NCI-H1092 (cell line): ENCODE results near the gene CCSER1.
"Not testable (repeated sequence)": the region's sequence is repeated elsewhere in the genome, so short reads cannot be mapped to it uniquely, and the experiment has no call there.

Source experiments
- DNase-seq: peaks from one replicate; lab custom pipeline; 2025; lab: John Stamatoyannopoulos, UW

Gene CCSER1

DNA sequence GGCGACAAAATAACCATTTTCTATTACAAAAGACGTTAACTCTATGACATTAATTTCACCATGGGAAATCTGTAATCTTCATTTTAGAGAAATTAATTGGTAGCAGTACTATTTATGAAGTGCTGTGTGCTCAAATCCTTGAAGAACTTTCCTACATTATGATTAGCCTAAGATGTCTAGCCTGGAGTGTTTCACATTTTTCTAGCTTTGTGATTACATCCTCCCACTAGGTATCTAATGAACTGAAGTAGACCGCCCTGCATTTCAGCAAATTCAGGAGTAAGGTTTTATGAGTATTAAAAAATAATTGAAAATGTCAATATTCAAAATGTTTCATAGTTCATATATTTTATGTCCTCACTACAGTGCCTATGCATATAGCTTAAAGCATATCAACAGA is 713.1 kb downstream of the CCSER1 start:
- no peak for DNase-seq

GRCh38 chr4:90840828-90841227 is 713.6 kb downstream of the CCSER1 start:
- no peak for DNase-seq

GRCh38 chr4:90841676-90842075 is 714.5 kb downstream of the CCSER1 start:
- DNase-seq = no peak

GRCh38 chr4:90842960-90843359 is 715.8 kb downstream of the CCSER1 start:
- DNase-seq = no peak

DNA sequence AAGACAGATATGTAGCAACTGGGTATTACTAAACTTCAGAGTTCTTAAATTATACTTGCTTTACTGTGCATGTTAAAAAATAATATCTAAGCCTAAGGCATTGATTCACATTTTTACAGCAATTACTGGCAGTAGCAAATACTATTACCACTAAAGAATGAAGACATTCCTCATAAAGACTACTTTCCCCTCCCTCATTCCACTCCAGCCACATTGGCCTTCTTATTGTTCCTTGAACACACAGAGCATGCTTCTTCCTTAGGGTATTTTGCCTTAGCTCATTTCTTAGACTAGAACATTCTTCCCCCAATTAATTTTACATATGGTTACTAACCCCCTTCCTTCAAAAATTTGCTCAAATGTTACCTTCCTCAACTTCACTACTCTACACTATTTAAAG is 717.0 kb downstream of the CCSER1 start:
- no peak for DNase-seq

DNA sequence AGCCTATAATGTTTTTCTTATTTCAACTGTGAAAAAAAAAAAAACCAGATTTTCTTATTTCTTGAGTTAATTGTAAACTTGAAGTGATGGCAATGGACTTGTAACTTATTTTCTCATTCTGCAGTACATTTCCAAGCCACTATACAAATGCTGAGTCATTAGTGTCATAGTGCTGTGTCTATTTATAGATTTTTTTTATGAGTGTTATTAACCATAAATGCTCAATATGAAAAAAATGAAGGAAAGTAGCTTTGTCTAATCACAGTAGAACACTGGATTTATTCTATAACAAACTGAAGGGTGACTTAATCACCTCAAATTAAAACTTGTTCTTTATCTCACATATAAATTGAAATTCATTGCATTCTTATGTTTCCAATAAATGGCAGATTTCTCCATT is 718.6 kb downstream of the CCSER1 start:
- DNase-seq = no peak

DNA sequence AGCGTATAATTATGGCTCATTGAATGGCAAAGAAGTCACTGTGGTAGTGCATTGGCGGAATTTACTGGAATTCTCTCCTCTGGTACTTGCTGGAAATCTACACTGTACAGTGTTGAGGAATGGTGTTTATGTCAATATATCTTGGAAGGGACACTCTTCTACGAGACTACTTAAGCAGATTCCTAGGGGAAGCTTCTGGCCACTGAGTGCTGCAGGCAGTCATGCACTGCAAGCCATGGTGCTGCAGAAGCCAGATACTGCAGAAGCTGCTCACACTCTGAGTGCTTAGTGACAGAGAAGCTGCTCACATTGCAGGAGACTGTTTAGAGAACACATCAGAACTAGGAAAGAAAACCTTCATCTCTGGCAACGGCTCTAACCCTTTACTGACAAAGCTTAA is 725.0 kb downstream of the CCSER1 start:
- no peak for DNase-seq

DNA sequence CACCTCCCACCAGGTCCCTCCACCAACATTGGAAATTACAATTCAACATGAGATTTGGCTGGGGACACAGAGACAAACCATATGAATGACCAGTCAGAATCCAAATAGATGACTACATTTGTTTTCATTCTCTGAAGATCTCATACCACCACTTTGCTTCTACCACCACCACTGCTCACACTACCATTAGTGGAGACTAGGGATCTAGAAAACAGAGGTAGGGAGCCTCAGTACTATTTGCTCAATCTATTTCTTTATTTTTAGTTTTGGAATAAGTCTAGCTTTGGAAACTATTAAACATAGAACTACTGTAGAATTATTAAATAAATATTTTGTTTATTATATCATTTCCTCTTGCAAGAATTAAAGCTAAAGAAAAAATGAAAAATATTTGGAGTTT is 727.9 kb downstream of the CCSER1 start:
- no peak for DNase-seq

- DNase-seq = no peak
Measured at GRCh38 chr4:90857081-90857820, 730.1 kb downstream of the CCSER1 start.

DNA sequence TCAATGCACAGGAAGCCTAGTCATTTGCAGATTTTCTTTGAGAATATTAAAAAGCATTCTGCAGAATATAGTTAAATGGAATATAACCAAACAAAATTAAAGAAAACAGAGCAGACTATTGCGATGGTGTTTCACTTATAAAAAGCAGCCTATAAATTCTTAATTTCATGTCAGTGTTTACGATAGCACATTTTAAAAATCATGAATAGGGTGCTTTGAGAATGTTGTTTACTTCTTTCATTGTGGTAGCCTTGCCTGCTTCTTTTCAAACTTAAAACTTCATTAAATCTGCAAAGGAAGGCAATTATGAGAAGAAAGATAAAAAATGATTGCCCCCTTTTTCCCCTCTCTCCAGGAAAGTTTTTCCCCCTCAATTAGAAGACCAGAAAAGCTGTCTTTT is 748.6 kb downstream of the CCSER1 start:
- no peak for DNase-seq

GRCh38 chr4:90876296-90876695 is 749.1 kb downstream of the CCSER1 start:
- no peak for DNase-seq

- no peak for DNase-seq
Measured at GRCh38 chr4:90883519-90883918, 756.3 kb downstream of the CCSER1 start.

DNA sequence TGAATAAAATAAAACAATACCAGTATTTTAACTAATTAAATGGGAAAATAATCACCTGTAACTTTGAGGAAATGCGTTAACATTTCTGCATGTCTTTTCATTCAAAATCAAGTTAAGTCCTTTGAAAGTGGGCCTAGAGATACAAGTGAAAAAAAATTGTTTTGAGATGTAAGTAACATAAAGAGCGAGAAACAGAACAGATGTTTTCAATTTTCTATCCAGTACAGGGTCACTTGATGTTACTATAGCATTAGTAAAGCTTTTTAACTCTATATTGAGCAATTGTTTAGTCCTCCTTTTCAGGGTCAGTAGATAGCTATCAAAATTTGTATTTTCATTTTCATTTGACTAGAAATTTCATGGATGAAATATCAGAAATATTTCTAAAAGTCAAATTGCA is 761.4 kb downstream of the CCSER1 start:
- no peak for DNase-seq

- DNase-seq = no peak
Measured at GRCh38 chr4:90889171-90889570, 762.0 kb downstream of the CCSER1 start.

GRCh38 chr4:90903413-90903812 is 776.2 kb downstream of the CCSER1 start:
- peak; percentile 56 for DNase-seq

DNA sequence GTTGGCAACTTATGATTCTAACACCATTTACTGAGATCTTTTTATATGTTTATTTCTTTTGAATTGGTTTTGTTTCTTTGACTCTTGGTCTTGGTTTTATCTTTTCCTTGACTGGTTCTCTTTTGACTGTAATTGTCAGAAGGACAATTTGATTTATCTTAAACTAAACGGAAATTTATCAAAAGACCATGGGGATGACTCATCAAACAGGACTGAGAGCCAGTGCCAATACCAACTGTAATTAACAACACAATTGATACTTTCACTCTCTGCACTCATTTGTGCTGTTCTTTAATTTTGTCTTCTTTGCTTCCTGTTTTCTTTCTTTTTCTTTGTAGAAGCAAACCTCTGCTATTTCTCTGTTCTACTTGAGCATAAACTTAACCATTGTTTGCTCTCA is 776.8 kb downstream of the CCSER1 start:
- DNase-seq = no peak

GRCh38 chr4:90906239-90906638 is 779.0 kb downstream of the CCSER1 start:
- DNase-seq = no peak

GRCh38 chr4:90911724-90912434 is 784.7 kb downstream of the CCSER1 start:
- DNase-seq = not testable (repeated sequence)

- no peak for DNase-seq
Measured at GRCh38 chr4:90922174-90922573, 795.0 kb downstream of the CCSER1 start.

- no peak for DNase-seq
Measured at GRCh38 chr4:90926957-90927356, 799.8 kb downstream of the CCSER1 start.

DNA sequence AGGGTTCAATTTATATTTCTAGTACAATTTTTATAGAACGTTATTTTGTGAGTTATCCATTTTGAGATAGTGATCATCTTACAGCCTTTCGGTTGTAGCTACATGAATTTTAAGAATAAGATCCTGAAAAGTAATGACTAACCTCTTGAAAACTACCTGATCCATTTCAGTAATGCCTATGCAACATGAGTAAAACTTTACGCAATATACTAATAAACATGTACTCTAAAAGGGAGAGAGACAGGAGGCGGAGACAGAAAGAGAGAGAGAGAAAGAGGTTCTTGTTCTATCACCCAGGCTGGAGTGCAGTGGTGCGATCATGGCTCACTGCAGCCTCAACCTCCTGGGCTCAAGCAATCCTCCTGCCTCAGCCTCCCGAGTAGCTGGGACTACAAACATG is 816.1 kb downstream of the CCSER1 start:
- DNase-seq = no peak

DNA sequence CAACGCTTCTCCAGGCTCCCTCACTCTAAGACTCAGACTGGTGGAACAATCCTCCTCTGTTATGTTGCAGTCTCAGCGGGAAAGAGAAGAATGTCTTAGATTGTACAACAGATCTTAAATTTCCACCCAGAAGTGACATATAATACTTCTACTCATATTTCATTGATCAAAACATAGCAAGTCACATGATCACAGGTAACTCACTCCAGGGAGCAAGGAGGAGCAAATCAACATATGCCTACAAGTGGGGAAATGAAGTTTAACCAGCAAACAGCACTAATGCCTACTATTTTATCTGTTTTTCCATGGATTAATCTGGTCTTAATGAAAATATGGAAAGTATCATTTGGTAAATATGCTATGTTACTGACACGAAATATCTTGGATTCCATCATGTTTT is 819.8 kb downstream of the CCSER1 start:
- DNase-seq = no peak

- peak; percentile 12 for DNase-seq
Measured at GRCh38 chr4:90950385-90950841, 823.2 kb downstream of the CCSER1 start.

- DNase-seq = no peak
Measured at GRCh38 chr4:90951037-90951436, 823.8 kb downstream of the CCSER1 start.
